SK-N-SH (cell line): ENCODE results near the gene CPNE7. TPM values are rescaled to one million over a fixed set of nuclear protein-coding genes. Genes with fewer than 3 reads are reported as not detected.

Experiments
- CTCF ChIA-PET: fragments of 300-600, 350-600 bp; formaldehyde crosslinking; extraction: SDS; loops from one replicate; lab custom pipeline; 2021; lab: Yijun Ruan, JAX
- POLR2A ChIA-PET: fragments of 350-600 bp; sonication (Branson Sonifier 250); formaldehyde crosslinking; extraction: SDS; loops from one replicate; lab custom pipeline; 2020; ENCODE audit warnings: antibody characterized with exemption, inconsistent platforms; lab: Yijun Ruan, JAX
- DNase-seq: peaks from one replicate; pipeline ENCODE4 v3.0.0; 2012
- H2AFZ ChIP-seq: fragments of 200-600 bp; sonication (generic); 2 replicates; pipeline ENCODE4 v1.8.1; 2016; ENCODE audit warnings: antibody characterized with exemption, mild to moderate bottlenecking, low read depth
- H3F3A ChIP-seq: fragments of 200-600 bp; sonication (generic); replicated peaks from 2 replicates; pipeline ENCODE3; 2016; ENCODE audit warnings: antibody characterized with exemption, mild to moderate bottlenecking; ENCODE audit not compliant: insufficient read depth
- H3K27ac ChIP-seq, 2 experiments: fragments of 200-500 bp in 1 of 2; fragments of 200-600 bp in 1 of 2; sonication (Bioruptor generic) in 1 of 2; sonication (generic), shearing (Covaris generic) in 1 of 2; 2 replicates each; pipeline versions ENCODE4 v1.5.1 to v1.6.1; 2014 to 2016; ENCODE audit warnings: low read depth in 2 of 2, inconsistent platforms in 1 of 2, low read length in 1 of 2, mild to moderate bottlenecking in 1 of 2, mixed read lengths in 1 of 2
- H3K27me3 ChIP-seq: fragments of 200-600 bp; sonication (generic), shearing (Covaris generic); 2 replicates; pipeline ENCODE4 v1.6.1; 2016; ENCODE audit warnings: mixed run types; ENCODE audit not compliant: insufficient read depth
- H3K36me3 ChIP-seq, 2 experiments: fragments of 200-500 bp in 1 of 2; fragments of 200-600 bp in 1 of 2; sonication (Bioruptor generic) in 1 of 2; sonication (generic) in 1 of 2; replicated peaks in 1 of 2; 2 replicates each; pipeline versions ENCODE3 to v1.5.1; 2014 to 2016; ENCODE audit warnings: low read length in 1 of 2, mild to moderate bottlenecking in 1 of 2; ENCODE audit not compliant: insufficient read depth in 2 of 2, control insufficient read depth in 1 of 2
- H3K4me1 ChIP-seq, 2 experiments: fragments of 200-500 bp in 1 of 2; fragments of 200-600 bp in 1 of 2; sonication (Bioruptor generic) in 1 of 2; sonication (generic), shearing (Covaris generic) in 1 of 2; 2 replicates each; pipeline versions ENCODE4 v1.5.1 to v1.6.1; 2014 to 2016; ENCODE audit warnings: low read depth in 1 of 2, low read length in 1 of 2, mixed run types in 1 of 2; ENCODE audit not compliant: insufficient read depth in 2 of 2, control insufficient read depth in 1 of 2
- H3K4me2 ChIP-seq: fragments of 200-600 bp; sonication (generic), shearing (Covaris generic); 2 replicates; pipeline ENCODE4 v1.6.1; 2017; ENCODE audit warnings: mixed run types
- H3K4me3 ChIP-seq, 2 experiments: fragments of 200-500 bp in 1 of 2; fragments of 200-600 bp in 1 of 2; sonication (Bioruptor generic) in 1 of 2; sonication (generic), shearing (Covaris generic) in 1 of 2; 2 replicates each; pipeline versions ENCODE4 v1.5.1 to v1.8.1; 2014 to 2016; ENCODE audit warnings: low read depth in 2 of 2, inconsistent platforms in 1 of 2, low read length in 1 of 2, mild to moderate bottlenecking in 1 of 2, mixed read lengths in 1 of 2, moderate library complexity in 1 of 2
- H3K79me2 ChIP-seq: fragments of 200-600 bp; sonication (generic); 2 replicates; pipeline ENCODE4 v1.8.1; 2017; ENCODE audit warnings: mild to moderate bottlenecking; ENCODE audit not compliant: insufficient read depth
- H3K9ac ChIP-seq: fragments of 200-600 bp; sonication (generic); 2 replicates; pipeline ENCODE4 v1.6.1; 2017; ENCODE audit warnings: mixed run types
- H3K9me2 ChIP-seq: fragments of 200-600 bp; sonication (generic); 2 replicates; pipeline ENCODE4 v1.6.1; 2017; ENCODE audit warnings: mixed run types
- H3K9me3 ChIP-seq: fragments of 200-600 bp; sonication (generic); 2 replicates; pipeline ENCODE4 v1.6.1; 2017; ENCODE audit warnings: mixed run types, mild to moderate bottlenecking, moderate library complexity
- H4K20me1 ChIP-seq: fragments of 200-600 bp; sonication (generic); 2 replicates; pipeline ENCODE4 v1.6.1; 2017; ENCODE audit warnings: mild to moderate bottlenecking, mixed run types; ENCODE audit not compliant: insufficient read depth
- CHD2 ChIP-seq: fragments of 150-350 bp; IDR thresholded peaks from 2 replicates; pipeline ENCODE4 v1.6.1; 2018; ENCODE audit warnings: low read length; ENCODE audit not compliant: partially characterized antibody
- CTCF ChIP-seq: fragments of 200-600 bp; sonication (generic); IDR thresholded peaks from 2 replicates; pipeline ENCODE4 v1.6.1; 2017; ENCODE audit warnings: antibody characterized with exemption, mild to moderate bottlenecking, moderate library complexity
- ELF1 ChIP-seq: IDR thresholded peaks from 2 replicates; pipeline ENCODE4 v1.4.0; 2012
- FOSL2 ChIP-seq: IDR thresholded peaks from 2 replicates; pipeline ENCODE4 v1.4.0; 2012; ENCODE audit warnings: low read depth, mild to moderate bottlenecking, moderate library complexity, borderline replicate concordance
- FOXM1 ChIP-seq: IDR thresholded peaks from 2 replicates; pipeline ENCODE4 v1.4.0; 2012; ENCODE audit warnings: low read depth, mild to moderate bottlenecking
- GABPA ChIP-seq: IDR thresholded peaks from 2 replicates; pipeline ENCODE4 v1.4.0; 2012; ENCODE audit warnings: low read depth, mild to moderate bottlenecking
- JUND ChIP-seq: IDR thresholded peaks from 2 replicates; pipeline ENCODE4 v1.4.0; 2012
- MXI1 ChIP-seq: IDR thresholded peaks from 2 replicates; pipeline ENCODE4 v1.6.1; 2012; ENCODE audit warnings: mild to moderate bottlenecking, low read depth, low read length, improper control_type of control experiment
- PBX3 ChIP-seq: IDR thresholded peaks from 2 replicates; pipeline ENCODE4; 2012
- RAD21 ChIP-seq: IDR thresholded peaks from 2 replicates; pipeline ENCODE4 v1.6.1; 2012; ENCODE audit warnings: mild to moderate bottlenecking, low read length
- RCOR1 ChIP-seq: fragments of 150-350 bp; IDR thresholded peaks from 2 replicates; pipeline ENCODE4 v1.6.1; 2017; ENCODE audit warnings: antibody characterized with exemption, low read length
- REST ChIP-seq: IDR thresholded peaks from 2 replicates; pipeline ENCODE4 v1.6.1; 2012; ENCODE audit warnings: mild to moderate bottlenecking, low read depth, low read length, moderate library complexity
- RFX5 ChIP-seq: IDR thresholded peaks from 2 replicates; pipeline ENCODE4 v1.6.1; 2012; ENCODE audit warnings: mild to moderate bottlenecking, improper control_type of control experiment, low read length
- RXRA ChIP-seq: IDR thresholded peaks from 2 replicates; pipeline ENCODE4 v1.4.0; 2012; ENCODE audit warnings: low read depth, mild to moderate bottlenecking, borderline replicate concordance
- SIN3A ChIP-seq: IDR thresholded peaks from 2 replicates; pipeline ENCODE4 v1.6.1; 2012; ENCODE audit warnings: low read depth, mild to moderate bottlenecking, low read length, moderate library complexity, borderline replicate concordance
- TAF1 ChIP-seq: IDR thresholded peaks from 2 replicates; pipeline ENCODE4 v1.6.1; 2012; ENCODE audit warnings: low read depth, mild to moderate bottlenecking, low read length, moderate library complexity, borderline replicate concordance
- TEAD4 ChIP-seq: IDR thresholded peaks from 2 replicates; pipeline ENCODE4 v1.4.0; 2012; ENCODE audit warnings: mild to moderate bottlenecking, borderline replicate concordance; ENCODE audit not compliant: insufficient read depth
- USF1 ChIP-seq: IDR thresholded peaks from 2 replicates; pipeline ENCODE4 v1.4.0; 2012; ENCODE audit warnings: low read depth, borderline replicate concordance
- WGBS: methylation state at CpG from one replicate; pipeline ENCODE4 v1.1.6; 2017; ENCODE audit warnings: low lambda C conversion rate; 5-methylcytosine and 5-hydroxymethylcytosine counted together
- polyA plus RNA-seq, 3 experiments: library from polyadenylated mRNA; depleted of rRNA; stranded (reverse); fragments of >200 nt; gene quantifications; 2 replicates each; pipeline ENCODE4 v1.2.3, GENCODE V29; 2012
- TF ChIP-seq, protein P1 (sequence below): fragments of 150-350 bp; IDR thresholded peaks from 2 replicates; pipeline ENCODE4 v1.6.1; 2016; ENCODE audit warnings: mild to moderate bottlenecking, low read depth, low read length

The CPNE7 gene
- polyA plus RNA-seq, 1 of the 3 experiments (the other 2 are of a cell fraction), result 3.9 TPM

GRCh38 chr16:89643769-89644300 lies 68.3 kb downstream of the CPNE7 start:
- Histone ChIP-seq H3K27me3 (no peaks in the 10 kb centered on the region), H3F3A (peaks cover 6% of the 10 kb centered on the region), H2AFZ (no peak overlapping the region), H3K4me3 (no peak overlapping the region), H3K9me3 (no peaks in the 10 kb centered on the region), H3K9ac (no peak overlapping the region), H3K27ac (no peak overlapping the region), H3K36me3 (peaks cover 0 to 31% of the 10 kb centered on the region in 2 experiments), H3K4me2 (no peak overlapping the region), H3K79me2 (no peaks in the 10 kb centered on the region), H4K20me1 (no peaks in the 10 kb centered on the region), H3K9me2 (no peaks in the 10 kb centered on the region), H3K4me1 (peaks cover 0 to 5% of the 10 kb centered on the region in 2 experiments; a peak in 1 of 4 replicates)
- ChIA-PET CTCF (interaction anchor here (2.0 kb wide), 1 partner anchor 8 kb away, joined by 4 read pairs; no protein-coding TSS in a partner anchor), POLR2A (no interaction called here)
- DNase-seq, result no peak
- 65% methylated on average over 5 of the region's 14 CpGs for WGBS
- TF ChIP-seq ELF1 (no peak), RFX5 (no peak), CTCF (no peak)

GRCh38 chr16:89645122-89645521 lies 69.6 kb downstream of the CPNE7 start:
- H3K79me2 ChIP-seq, result 0 out of 2 replicates have a peak, but pooled peaks cover under 1% of the 10 kb centered on the region
- H3K9me3 ChIP-seq, result no peaks in the 10 kb centered on the region
- H3K27me3 ChIP-seq, result no peaks in the 10 kb centered on the region
- CTCF ChIA-PET, result interaction anchor here (1.0 to 2.0 kb wide), 3 partner anchors 9 to 80 kb away, joined by 3 to 5 read pairs (median 4); no protein-coding TSS in a partner anchor
- no peak overlapping the region for H3K27ac ChIP-seq
- POLR2A ChIA-PET, result no interaction called here
- H2AFZ ChIP-seq, result no peak overlapping the region
- peaks cover 0 to 31% of the 10 kb centered on the region in 2 experiments for H3K36me3 ChIP-seq
- TF ChIP-seq MXI1 (no peak), ELF1 (no peak), RXRA (no peak), SIN3A (no peak), FOXM1 (no peak), PBX3 (no peak), GABPA (no peak), RCOR1 (no peak), REST (no peak), TEAD4 (no peak), JUND (no peak), RAD21 (no peak), TAF1 (no peak), FOSL2 (no peak), USF1 (no peak), CHD2 (no peak)
- TF ChIP-seq, protein P1, sequence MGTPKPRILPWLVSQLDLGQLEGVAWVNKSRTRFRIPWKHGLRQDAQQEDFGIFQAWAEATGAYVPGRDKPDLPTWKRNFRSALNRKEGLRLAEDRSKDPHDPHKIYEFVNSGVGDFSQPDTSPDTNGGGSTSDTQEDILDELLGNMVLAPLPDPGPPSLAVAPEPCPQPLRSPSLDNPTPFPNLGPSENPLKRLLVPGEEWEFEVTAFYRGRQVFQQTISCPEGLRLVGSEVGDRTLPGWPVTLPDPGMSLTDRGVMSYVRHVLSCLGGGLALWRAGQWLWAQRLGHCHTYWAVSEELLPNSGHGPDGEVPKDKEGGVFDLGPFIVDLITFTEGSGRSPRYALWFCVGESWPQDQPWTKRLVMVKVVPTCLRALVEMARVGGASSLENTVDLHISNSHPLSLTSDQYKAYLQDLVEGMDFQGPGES, result no peak
- H3K9me2 ChIP-seq, result no peaks in the 10 kb centered on the region
- H3K4me1 ChIP-seq, result peaks cover 0 to 5% of the 10 kb centered on the region in 2 experiments; a peak in 1 of 4 replicates
- peaks cover 6% of the 10 kb centered on the region for H3F3A ChIP-seq
- H4K20me1 ChIP-seq, result no peaks in the 10 kb centered on the region
- WGBS, result 88% methylated on average over 10 of the region's 11 CpGs
- H3K4me2 ChIP-seq, result no peak overlapping the region
- no peak overlapping the region for H3K4me3 ChIP-seq
- no peak for DNase-seq
- no peak overlapping the region for H3K9ac ChIP-seq
